COLO829 (cell line): ENCODE measurements around the gene DNPH1.

Experiments used
- DNase-seq: peaks from one replicate; pipeline ENCODE4 v3.0.0; 2012; ENCODE audit warnings: low spot score

The DNPH1 gene

GRCh38 chr6:43243664-43244321 lies 14.5 kb upstream of the DNPH1 start:
- DNase-seq = no peak

GRCh38 chr6:43242908-43243663 lies 13.8 kb upstream of the DNPH1 start, which contains the start of gene TTBK1:
TTBK1 (plus strand) TSS chr6:43243481; CDS start chr6:43246661, 3,180 bp downstream.
- DNase-seq = no peak

- no peak for DNase-seq
Measured at GRCh38 chr6:43241446-43241845, 12.2 kb upstream of the DNPH1 start.

DNA sequence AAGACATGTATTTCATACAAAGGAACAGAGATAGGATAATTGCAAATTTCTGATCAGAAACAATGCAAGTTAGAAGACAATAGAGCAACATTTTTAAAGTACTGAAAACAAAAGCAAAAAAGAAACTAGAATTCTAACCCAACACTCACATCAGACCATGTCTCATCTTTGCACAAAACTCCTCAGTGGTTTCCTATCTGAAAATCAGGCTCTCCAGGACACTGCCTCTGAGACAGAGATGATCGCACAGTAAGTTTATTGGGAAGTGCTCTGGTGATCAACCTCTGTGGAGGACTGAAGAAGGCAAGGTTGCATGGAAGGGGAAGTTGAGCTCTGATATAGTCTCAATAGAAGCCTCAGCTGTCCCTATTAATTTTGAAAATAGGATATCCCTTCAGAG lies 11.7 kb upstream of the DNPH1 start:
- DNase-seq = no peak

GRCh38 chr6:43239054-43239453 lies 9.8 kb upstream of the DNPH1 start:
- no peak for DNase-seq

DNA sequence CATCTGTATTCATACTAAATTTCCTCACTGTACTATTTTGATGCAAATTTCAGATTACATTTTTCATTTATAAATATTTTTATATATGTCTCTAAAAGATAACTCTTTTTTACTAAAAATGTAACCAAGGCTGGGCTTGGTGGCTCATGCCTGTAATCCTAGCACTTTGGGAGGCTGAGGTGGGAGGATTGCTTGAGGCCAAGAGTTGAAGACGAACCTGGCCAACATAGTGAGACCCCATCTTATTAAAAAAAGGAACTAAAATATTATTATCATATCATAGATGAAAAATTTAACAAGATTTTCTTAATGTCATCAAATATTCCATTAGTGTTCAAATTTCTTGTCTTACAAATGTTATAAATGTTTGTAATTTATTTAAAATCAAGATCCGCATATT lies 6.6 kb upstream of the DNPH1 start:
- no peak for DNase-seq

- DNase-seq = no peak
Measured at GRCh38 chr6:43231735-43232450, 2.6 kb upstream of the DNPH1 start.

DNA sequence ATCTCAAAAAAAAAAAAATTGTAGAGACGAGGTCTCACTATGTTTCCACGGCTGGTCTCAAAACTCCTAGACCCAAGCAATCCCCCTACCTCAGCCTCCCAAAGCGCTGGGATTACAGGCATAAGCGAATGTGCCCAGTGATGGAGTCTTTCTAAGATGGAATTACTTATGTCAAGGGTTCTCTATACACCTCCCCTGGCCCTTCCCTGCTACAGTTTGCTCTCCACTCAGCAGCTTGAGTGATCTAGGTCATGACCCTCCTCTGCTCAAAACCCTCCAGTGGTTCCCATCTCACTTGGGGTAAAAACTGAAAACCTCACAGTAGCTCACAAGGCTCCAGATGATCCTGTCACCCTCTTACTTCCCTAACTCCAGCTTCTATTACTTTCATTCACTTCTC lies 1.8 kb upstream of the DNPH1 start:
- DNase-seq = no peak

- no peak for DNase-seq
Measured at GRCh38 chr6:43229803-43230620, 731 bp upstream of the DNPH1 start.

DNA sequence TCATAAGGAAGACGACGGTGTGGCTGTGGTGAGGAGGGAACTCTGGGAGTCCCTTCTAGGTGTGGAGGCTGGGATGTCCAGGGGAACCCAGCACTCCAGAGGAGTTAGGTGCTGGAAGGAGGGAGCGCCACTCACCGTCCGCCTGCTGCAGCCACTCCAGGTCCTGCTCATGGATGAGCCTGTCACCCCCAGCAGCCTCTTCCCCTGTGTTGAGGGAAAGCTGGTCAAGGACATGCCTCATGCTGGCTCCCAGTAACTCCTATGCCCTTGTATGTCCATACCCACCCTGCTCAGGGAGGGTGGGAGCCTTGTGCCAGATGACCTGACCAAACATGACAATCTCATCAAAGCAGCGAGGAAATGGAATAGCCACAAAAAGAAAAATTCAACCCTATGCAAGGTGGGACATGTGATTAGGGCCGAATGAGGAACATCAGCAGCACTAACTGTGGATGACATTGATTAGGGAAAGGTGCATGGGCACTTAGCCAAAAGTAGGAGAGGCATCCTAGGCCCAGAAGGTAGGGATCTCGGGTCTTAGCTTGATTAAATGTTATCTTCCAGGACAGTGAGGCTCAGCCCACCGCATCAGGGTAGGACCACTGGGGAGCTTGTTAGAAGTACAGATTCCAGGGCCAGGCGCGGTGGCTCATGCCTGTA lies 3.0 kb downstream of the DNPH1 start:
- no peak for DNase-seq

GRCh38 chr6:43223175-43223574 lies 6.1 kb downstream of the DNPH1 start:
- no peak for DNase-seq

GRCh38 chr6:43222418-43223059 lies 6.7 kb downstream of the DNPH1 start:
- no peak for DNase-seq

- no peak for DNase-seq
Measured at GRCh38 chr6:43221046-43221972, 8.0 kb downstream of the DNPH1 start.

GRCh38 chr6:43220439-43220951 lies 8.8 kb downstream of the DNPH1 start:
- no peak for DNase-seq

- no peak for DNase-seq
Measured at GRCh38 chr6:43219814-43220213, 9.5 kb downstream of the DNPH1 start.

DNA sequence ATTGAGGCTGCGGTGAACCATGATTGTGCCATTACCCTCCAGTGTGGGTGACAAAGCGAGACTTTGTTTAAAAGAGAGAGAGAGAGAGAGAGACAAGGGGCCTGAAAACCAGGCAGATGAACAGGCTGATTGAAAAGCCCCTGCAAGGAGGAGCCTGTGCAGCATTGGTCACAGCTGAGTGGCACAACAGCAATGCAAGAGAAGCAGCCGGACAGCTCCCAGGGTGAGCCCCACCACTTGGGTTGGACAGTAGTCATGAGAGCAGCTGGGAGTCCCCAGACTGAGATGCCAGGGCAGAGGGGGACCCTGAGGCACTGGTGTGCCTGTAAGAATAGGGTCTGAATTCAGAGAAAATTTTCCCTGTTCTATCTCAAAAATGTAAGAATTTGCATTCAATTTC lies 10.2 kb downstream of the DNPH1 start:
- DNase-seq = no peak

DNA sequence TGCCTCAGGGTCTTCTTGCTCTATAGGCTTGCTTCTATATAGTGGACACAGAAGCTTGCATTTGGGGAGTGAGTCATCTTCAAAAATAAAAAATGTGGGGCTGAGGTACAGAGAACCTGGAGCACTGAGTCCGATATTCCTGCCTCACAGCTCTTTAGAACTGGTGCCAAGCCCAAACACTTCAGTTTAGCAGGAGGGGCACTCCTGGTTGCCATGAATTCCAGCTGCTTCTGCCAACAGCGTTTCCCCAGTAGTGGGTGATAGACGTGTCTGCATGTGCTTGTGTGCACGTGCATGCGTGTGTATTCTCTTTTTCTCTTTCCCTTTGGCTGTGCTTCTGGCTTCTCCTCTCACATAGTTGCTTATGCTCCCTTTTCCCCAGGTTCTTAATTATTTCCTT lies 11.9 kb downstream of the DNPH1 start:
- no peak for DNase-seq

- no peak for DNase-seq
Measured at GRCh38 chr6:43216200-43216599, 13.1 kb downstream of the DNPH1 start.

DNA sequence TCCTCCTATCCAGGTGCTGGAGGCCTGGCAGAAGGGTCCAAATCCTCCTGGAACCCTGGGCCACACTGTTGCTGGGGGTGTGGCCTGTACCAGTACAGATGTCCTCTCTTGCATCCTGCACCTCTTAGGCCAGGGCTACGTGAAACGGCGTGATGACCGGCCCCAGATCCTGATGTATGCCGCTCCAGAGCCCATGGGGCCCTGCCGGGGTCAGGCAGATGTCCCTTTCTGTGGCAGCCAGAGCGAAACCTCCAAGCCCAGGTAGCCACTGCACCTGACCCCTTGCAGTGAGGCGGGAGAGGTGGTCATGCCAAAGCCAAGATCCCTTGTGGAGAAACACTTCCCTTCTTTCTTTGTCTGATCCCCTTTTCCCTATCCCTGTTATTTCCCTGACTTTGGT lies 14.2 kb downstream of the DNPH1 start:
- DNase-seq = no peak

- no peak for DNase-seq
Measured at GRCh38 chr6:43213431-43213830, 15.8 kb downstream of the DNPH1 start.
